Liver (tissue), 9 donors: ENCODE data around the gene IL1RL1. TPM values are rescaled to one million over a fixed set of nuclear protein-coding genes. Genes with fewer than 3 reads are reported as not detected.

ENCODE experiments used
- DNase-seq: peaks from one replicate; pipeline ENCODE4 v3.0.0-alpha.2; 2017; ENCODE audit warnings: low spot score
- H3K27ac ChIP-seq, 2 donors: one replicate each; pipeline ENCODE4 v1.7.0; 2013; ENCODE audit warnings: inconsistent platforms in 2 of 2, low read length in 2 of 2, control low read depth in 1 of 2, low read depth in 1 of 2, mild to moderate bottlenecking in 1 of 2
- H3K27me3 ChIP-seq, 4 donors: one replicate each; pipeline versions ENCODE4 v1.6.1 to v1.7.0; 2013; ENCODE audit warnings: low read length in 3 of 4, inconsistent platforms in 1 of 4, mild to moderate bottlenecking in 1 of 4, moderate library complexity in 1 of 4; ENCODE audit not compliant: control insufficient read depth in 4 of 4, insufficient read depth in 4 of 4
- H3K36me3 ChIP-seq, 4 donors: one replicate each; pipeline versions ENCODE4 v1.6.1 to v1.7.0; 2013; ENCODE audit warnings: low read length in 3 of 4, mild to moderate bottlenecking in 3 of 4, low read depth in 1 of 4, moderate library complexity in 1 of 4; ENCODE audit not compliant: control insufficient read depth in 4 of 4, insufficient read depth in 3 of 4
- H3K4me1 ChIP-seq, 4 donors: one replicate each; pipeline versions ENCODE4 v1.6.1 to v1.7.0; 2013; ENCODE audit warnings: low read length in 3 of 4, mild to moderate bottlenecking in 3 of 4, moderate library complexity in 1 of 4; ENCODE audit not compliant: control insufficient read depth in 4 of 4, insufficient read depth in 4 of 4
- H3K4me3 ChIP-seq, 3 donors: one replicate each; pipeline versions ENCODE4 v1.6.1 to v1.7.0; 2013; ENCODE audit warnings: low read length in 3 of 3, control low read depth in 1 of 3, low read depth in 1 of 3, mild to moderate bottlenecking in 1 of 3
- H3K9ac ChIP-seq, 2 donors: one replicate each; pipeline ENCODE4 v1.7.0; 2013; ENCODE audit warnings: low read length in 2 of 2, mild to moderate bottlenecking in 2 of 2, moderate library complexity in 2 of 2, control low read depth in 1 of 2, low read depth in 1 of 2
- H3K9me3 ChIP-seq, 4 donors: one replicate each; pipeline versions ENCODE4 v1.6.1 to v1.7.0; 2013; ENCODE audit warnings: low read length in 3 of 4; ENCODE audit not compliant: control insufficient read depth in 4 of 4
- ATF3 ChIP-seq: IDR thresholded peaks from 2 replicates; pipeline ENCODE4 v1.6.1; 2016; ENCODE audit warnings: antibody characterized with exemption
- EGR1 ChIP-seq, 2 donors: IDR thresholded peaks; 2 replicates each; pipeline ENCODE4 v1.6.1; 2016 to 2018; ENCODE audit warnings: antibody characterized with exemption in 2 of 2, low read depth in 2 of 2
- FOXA1 ChIP-seq: IDR thresholded peaks from 2 replicates; pipeline ENCODE4 v1.6.1; 2016; ENCODE audit warnings: antibody characterized with exemption
- FOXA2 ChIP-seq: IDR thresholded peaks from 2 replicates; pipeline ENCODE4 v1.6.1; 2016; ENCODE audit warnings: antibody characterized with exemption
- GABPA ChIP-seq, 2 donors: IDR thresholded peaks in 1 of 2; conservative IDR thresholded peaks in 1 of 2; 2 replicates each; pipeline ENCODE4 v1.6.1; 2016; ENCODE audit warnings: antibody characterized with exemption in 2 of 2, mild to moderate bottlenecking in 1 of 2, moderate library complexity in 1 of 2
- HNF4A ChIP-seq, 2 donors: conservative IDR thresholded peaks; 2 replicates each; pipeline ENCODE4 v1.6.1; 2016; ENCODE audit warnings: antibody characterized with exemption in 2 of 2, mild to moderate bottlenecking in 2 of 2
- HNF4G ChIP-seq: IDR thresholded peaks from 2 replicates; pipeline ENCODE4 v1.6.1; 2016; ENCODE audit warnings: antibody characterized with exemption
- JUND ChIP-seq, 2 donors: IDR thresholded peaks; 2 replicates each; pipeline ENCODE4 v1.6.1; 2016; ENCODE audit warnings: antibody characterized with exemption in 2 of 2
- NR2F2 ChIP-seq: IDR thresholded peaks from 2 replicates; pipeline ENCODE4 v1.6.1; 2016; ENCODE audit warnings: antibody characterized with exemption
- RAD21 ChIP-seq, 2 donors: IDR thresholded peaks; 2 replicates each; pipeline ENCODE4 v1.6.1; 2016; ENCODE audit warnings: antibody characterized with exemption in 2 of 2, mild to moderate bottlenecking in 2 of 2
- RXRA ChIP-seq, 2 donors: IDR thresholded peaks; 2 replicates each; pipeline ENCODE4 v1.6.1; 2017 to 2018; ENCODE audit warnings: antibody characterized with exemption in 2 of 2, mild to moderate bottlenecking in 1 of 2
- SP1 ChIP-seq: IDR thresholded peaks from 2 replicates; pipeline ENCODE4 v1.6.1; 2018; ENCODE audit warnings: antibody characterized with exemption, mild to moderate bottlenecking
- TAF1 ChIP-seq: conservative IDR thresholded peaks from 2 replicates; pipeline ENCODE4 v1.6.1; 2016; ENCODE audit warnings: antibody characterized with exemption, mild to moderate bottlenecking
- YY1 ChIP-seq: IDR thresholded peaks from 2 replicates; pipeline ENCODE4 v1.6.1; 2016; ENCODE audit warnings: antibody characterized with exemption, mild to moderate bottlenecking
- ZBTB33 ChIP-seq: IDR thresholded peaks from 2 replicates; pipeline ENCODE4 v1.6.1; 2016; ENCODE audit warnings: antibody characterized with exemption
- WGBS: extraction: QIAGEN DNeasy Blood & Tissue Kit; methylation state at CpG from one replicate; pipeline ENCODE4 v1.1.7; 2013; 5-methylcytosine and 5-hydroxymethylcytosine counted together
- polyA plus RNA-seq, 2 donors: library from polyadenylated mRNA; stranded (reverse) in 1 of 2; unstranded in 1 of 2; fragments of 200-250 nt in 1 of 2; fragments of >200 nt in 1 of 2; fragmentation: Nextera tagmentation in 1 of 2; extraction: Ambion mirVana in 1 of 2; gene quantifications; one replicate each; pipeline versions ENCODE4 v1.2.1 to v1.2.3, GENCODE V29; 2013 to 2015
- total RNA-seq, 2 donors: library from RNA; depleted of rRNA; stranded (reverse); fragments of >200 nt; gene quantifications; one replicate each; pipeline ENCODE4 v1.2.3, GENCODE V29; 2014
- TF ChIP-seq, protein P1 (sequence below): IDR thresholded peaks from 2 replicates; pipeline ENCODE4 v1.6.1; 2016; ENCODE audit warnings: antibody characterized with exemption, mild to moderate bottlenecking
- TF ChIP-seq, protein P2 (sequence below): fragments of 150-350 bp; IDR thresholded peaks from 2 replicates; pipeline ENCODE4 v1.5.1; 2017; ENCODE audit warnings: improper control_type of control experiment, low read depth, low read length; ENCODE audit not compliant: missing input control
- TF ChIP-seq, protein P3 (sequence below): IDR thresholded peaks from 2 replicates; pipeline ENCODE4 v1.6.1; 2016; ENCODE audit warnings: antibody characterized with exemption
- donor health status: healthy.
- donor health status: healthy.
- donor health status: healthy.
- donor health status: healthy.
- donor health status: healthy.

The IL1RL1 gene
- total RNA-seq (1 to 10 TPM in 1 of 2 donors, under 1 TPM in 1; 0.75 to 6.2 TPM), polyA plus RNA-seq (1 to 10 TPM; 1.3 to 5.2 TPM)

DNA sequence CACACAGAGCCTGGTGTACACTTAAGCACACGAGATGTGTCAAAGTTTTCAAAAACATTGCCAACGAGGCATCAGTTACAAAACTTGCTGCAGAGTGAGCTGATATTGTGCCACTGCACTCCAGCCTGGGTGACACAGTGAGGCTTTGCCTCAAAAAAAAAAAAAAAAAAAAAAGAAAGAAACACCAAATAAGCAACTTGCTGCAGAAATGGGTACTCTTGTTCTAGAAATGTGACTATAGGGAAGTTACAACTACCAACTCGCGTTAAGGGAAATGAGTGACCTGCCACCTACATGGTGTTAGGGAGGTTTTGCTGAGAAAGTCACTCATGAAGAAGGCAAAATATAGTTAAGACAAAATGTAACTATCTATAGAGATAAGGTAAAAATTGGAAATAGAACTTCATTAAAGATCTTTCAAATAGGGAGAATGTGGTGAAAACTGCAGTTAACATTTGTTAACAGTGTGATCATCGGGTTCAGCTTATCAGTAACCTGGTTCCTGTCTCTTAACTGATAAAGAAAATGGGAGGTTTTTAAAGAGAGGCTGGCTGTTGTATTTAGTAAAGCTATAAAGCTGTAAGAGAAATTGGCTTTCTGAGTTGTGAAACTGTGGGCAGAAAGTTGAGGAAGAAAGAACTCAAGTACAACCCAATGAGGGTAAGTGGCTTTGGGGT, at the start of gene IL1RL1:
IL1RL1 (plus strand) TSS at position 600 of the 677 bp plus-strand sequence. CDS start 26,702 bp downstream, outside the sequence.
- Histone ChIP-seq H3K36me3 (no peaks in the 10 kb centered on the region), H3K4me1 (no peaks in the 10 kb centered on the region), H3K9me3 (no peaks in the 10 kb centered on the region), H3K4me3 (no peak within 1 kb of the TSS), H3K9ac (no peak within 1 kb of the TSS), H3K27ac (no peak within 1 kb of the TSS), H3K27me3 (peaks cover 0 to 5% (median 0%) of the 10 kb centered on the region in 4 donors)
- TF ChIP-seq EGR1 (IDR thresholded peaks at IDR 0.05; ENCODE audit: low read depth in 2 of 2) (no peak), JUND (IDR thresholded peaks at IDR 0.05) (no peak), HNF4A (conservative IDR thresholded peaks at IDR 0.05) (no peak), FOXA1 (no peak), SP1 (no peak), YY1 (no peak), NR2F2 (no peak), RXRA (IDR thresholded peaks at IDR 0.05) (no peak), TAF1 (no peak), FOXA2 (no peak), ZBTB33 (no peak), HNF4G (no peak), GABPA (IDR thresholded peaks at IDR 0.05 in 1 of 2, conservative IDR thresholded peaks at IDR 0.05 in 1 of 2) (no peak), RAD21 (IDR thresholded peaks at IDR 0.05) (no peak), ATF3 (no peak)
- TF ChIP-seq, protein P1, sequence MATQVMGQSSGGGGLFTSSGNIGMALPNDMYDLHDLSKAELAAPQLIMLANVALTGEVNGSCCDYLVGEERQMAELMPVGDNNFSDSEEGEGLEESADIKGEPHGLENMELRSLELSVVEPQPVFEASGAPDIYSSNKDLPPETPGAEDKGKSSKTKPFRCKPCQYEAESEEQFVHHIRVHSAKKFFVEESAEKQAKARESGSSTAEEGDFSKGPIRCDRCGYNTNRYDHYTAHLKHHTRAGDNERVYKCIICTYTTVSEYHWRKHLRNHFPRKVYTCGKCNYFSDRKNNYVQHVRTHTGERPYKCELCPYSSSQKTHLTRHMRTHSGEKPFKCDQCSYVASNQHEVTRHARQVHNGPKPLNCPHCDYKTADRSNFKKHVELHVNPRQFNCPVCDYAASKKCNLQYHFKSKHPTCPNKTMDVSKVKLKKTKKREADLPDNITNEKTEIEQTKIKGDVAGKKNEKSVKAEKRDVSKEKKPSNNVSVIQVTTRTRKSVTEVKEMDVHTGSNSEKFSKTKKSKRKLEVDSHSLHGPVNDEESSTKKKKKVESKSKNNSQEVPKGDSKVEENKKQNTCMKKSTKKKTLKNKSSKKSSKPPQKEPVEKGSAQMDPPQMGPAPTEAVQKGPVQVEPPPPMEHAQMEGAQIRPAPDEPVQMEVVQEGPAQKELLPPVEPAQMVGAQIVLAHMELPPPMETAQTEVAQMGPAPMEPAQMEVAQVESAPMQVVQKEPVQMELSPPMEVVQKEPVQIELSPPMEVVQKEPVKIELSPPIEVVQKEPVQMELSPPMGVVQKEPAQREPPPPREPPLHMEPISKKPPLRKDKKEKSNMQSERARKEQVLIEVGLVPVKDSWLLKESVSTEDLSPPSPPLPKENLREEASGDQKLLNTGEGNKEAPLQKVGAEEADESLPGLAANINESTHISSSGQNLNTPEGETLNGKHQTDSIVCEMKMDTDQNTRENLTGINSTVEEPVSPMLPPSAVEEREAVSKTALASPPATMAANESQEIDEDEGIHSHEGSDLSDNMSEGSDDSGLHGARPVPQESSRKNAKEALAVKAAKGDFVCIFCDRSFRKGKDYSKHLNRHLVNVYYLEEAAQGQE: no peak
- TF ChIP-seq, protein P2, sequence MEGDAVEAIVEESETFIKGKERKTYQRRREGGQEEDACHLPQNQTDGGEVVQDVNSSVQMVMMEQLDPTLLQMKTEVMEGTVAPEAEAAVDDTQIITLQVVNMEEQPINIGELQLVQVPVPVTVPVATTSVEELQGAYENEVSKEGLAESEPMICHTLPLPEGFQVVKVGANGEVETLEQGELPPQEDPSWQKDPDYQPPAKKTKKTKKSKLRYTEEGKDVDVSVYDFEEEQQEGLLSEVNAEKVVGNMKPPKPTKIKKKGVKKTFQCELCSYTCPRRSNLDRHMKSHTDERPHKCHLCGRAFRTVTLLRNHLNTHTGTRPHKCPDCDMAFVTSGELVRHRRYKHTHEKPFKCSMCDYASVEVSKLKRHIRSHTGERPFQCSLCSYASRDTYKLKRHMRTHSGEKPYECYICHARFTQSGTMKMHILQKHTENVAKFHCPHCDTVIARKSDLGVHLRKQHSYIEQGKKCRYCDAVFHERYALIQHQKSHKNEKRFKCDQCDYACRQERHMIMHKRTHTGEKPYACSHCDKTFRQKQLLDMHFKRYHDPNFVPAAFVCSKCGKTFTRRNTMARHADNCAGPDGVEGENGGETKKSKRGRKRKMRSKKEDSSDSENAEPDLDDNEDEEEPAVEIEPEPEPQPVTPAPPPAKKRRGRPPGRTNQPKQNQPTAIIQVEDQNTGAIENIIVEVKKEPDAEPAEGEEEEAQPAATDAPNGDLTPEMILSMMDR: no peak
- TF ChIP-seq, protein P3, sequence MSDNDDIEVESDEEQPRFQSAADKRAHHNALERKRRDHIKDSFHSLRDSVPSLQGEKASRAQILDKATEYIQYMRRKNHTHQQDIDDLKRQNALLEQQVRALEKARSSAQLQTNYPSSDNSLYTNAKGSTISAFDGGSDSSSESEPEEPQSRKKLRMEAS: no peak
- DNase-seq: no peak
- 69% methylated on average over 5 of the region's 5 CpGs for WGBS
